Activated naive CD4-positive, alpha-beta T cell treated with anti-CD3 and anti-CD28 coated beads, Interleukin-2, amount 50 U/mL, for 72 hours (primary cell): Measurements from ENCODE around the gene CEP131. TPM values are rescaled to one million over a fixed set of nuclear protein-coding genes. Genes with fewer than 3 reads are reported as not detected.
"Not testable (repeated sequence)": the region's sequence is repeated elsewhere in the genome, so short reads cannot be mapped to it uniquely, and the experiment has no call there.

Source experiments
- ATAC-seq, 2 donors: fragments of 150-1000 bp; cut with Tn5 transposase; 2 replicates each; pipeline ENCODE4 v1.10.0; 2021; ENCODE audit warnings: mild to moderate bottlenecking in 2 of 2, moderate library complexity in 2 of 2
- DNase-seq, 2 donors: peaks; one replicate each; pipeline ENCODE4 v3.0.0; 2021 to 2022; ENCODE audit warnings: low spot score in 2 of 2
- H3K27ac Mint-ChIP-seq, 2 donors: one replicate each; pipeline ENCODE4 v1.8.0; 2022; ENCODE audit warnings: mild to moderate bottlenecking in 2 of 2, mixed read lengths in 2 of 2
- H3K36me3 Mint-ChIP-seq, 2 donors: one replicate each; pipeline ENCODE4 v1.8.0; 2022; ENCODE audit warnings: mixed read lengths in 2 of 2
- H3K9me3 Mint-ChIP-seq, 2 donors: one replicate each; pipeline ENCODE4 v1.8.0; 2022; ENCODE audit warnings: mixed read lengths in 2 of 2
- total RNA-seq, 2 donors: library from RNA; stranded (reverse); gene quantifications; one replicate each; pipeline ENCODE4 v1.2.3, GENCODE V29; 2022

CEP131 gene
- total RNA-seq, 2 donors from 2014 or later: 10.0 to 14.6 TPM

DNA sequence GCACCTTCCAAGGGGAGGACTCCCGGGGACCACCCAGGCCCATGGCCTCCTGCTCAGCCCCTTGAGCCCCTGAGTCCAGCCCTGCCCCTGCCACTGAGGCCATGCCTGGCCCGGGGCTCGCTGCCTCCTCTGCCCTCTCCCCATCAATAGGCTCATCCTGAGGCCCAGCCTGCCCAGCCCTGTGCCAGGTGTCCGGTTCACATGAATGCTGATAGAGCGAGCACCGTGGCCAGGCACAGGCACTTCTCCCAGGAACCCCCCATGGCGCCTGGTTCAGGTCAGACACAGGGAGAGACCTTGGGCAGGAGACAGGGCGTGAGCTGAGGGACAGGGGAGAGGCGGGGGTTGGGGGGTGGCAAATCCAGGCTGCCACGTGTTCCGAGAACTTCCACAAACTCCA is 60.3 kb downstream of the CEP131 start:
- DNase-seq (no peak), ATAC-seq (no peak)
- Mint-ChIP-seq H3K9me3 (no peaks in the 10 kb centered on the region), H3K36me3 (no peaks in the 10 kb centered on the region), H3K27ac (no peak overlapping the region)

DNA sequence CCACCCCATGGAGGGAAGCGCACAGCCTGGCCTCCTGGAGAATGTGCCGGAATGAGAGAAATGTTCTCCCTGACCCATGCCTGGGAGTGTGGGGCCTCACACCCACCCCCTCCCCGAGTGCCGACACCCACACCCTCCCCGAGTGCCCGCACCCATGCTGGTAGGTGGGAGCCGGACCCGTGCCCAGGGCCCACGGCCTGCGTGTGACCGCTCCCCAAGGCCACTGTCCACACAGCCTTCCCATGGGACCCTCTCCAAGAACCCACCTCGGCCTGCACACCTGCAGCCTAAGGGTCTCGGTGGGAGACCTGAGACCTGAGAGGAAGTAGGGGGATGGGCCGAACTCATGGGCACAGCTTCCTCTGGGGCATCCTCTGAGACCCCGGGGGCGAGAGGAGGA is 60.8 kb downstream of the CEP131 start:
- DNase-seq (no peak), ATAC-seq (no peak)
- H3K36me3 Mint-ChIP-seq: no peaks in the 10 kb centered on the region
- no peak overlapping the region for H3K27ac Mint-ChIP-seq
- no peaks in the 10 kb centered on the region for H3K9me3 Mint-ChIP-seq

GRCh38 chr17:81161536-81161935 is 61.2 kb downstream of the CEP131 start:
- H3K36me3 Mint-ChIP-seq: no peaks in the 10 kb centered on the region
- no peak overlapping the region for H3K27ac Mint-ChIP-seq
- DNase-seq: no peak
- no peak for ATAC-seq
- no peaks in the 10 kb centered on the region for H3K9me3 Mint-ChIP-seq

GRCh38 chr17:81160747-81161453 is 61.9 kb downstream of the CEP131 start:
- Mint-ChIP-seq H3K9me3 (no peaks in the 10 kb centered on the region), H3K36me3 (no peaks in the 10 kb centered on the region), H3K27ac (no peak overlapping the region)
- ATAC-seq: no peak
- no peak for DNase-seq

GRCh38 chr17:81160306-81160705 is 62.5 kb downstream of the CEP131 start:
- Mint-ChIP-seq H3K9me3 (no peaks in the 10 kb centered on the region), H3K36me3 (no peaks in the 10 kb centered on the region), H3K27ac (no peak overlapping the region)
- no peak for DNase-seq
- peak in 1 of 2 donors; percentile 27 for ATAC-seq

GRCh38 chr17:81159611-81160265 is 63.0 kb downstream of the CEP131 start:
- DNase-seq (no peak), ATAC-seq (peak in 1 of 2 donors; percentile 24)
- no peak overlapping the region for H3K27ac Mint-ChIP-seq
- no peaks in the 10 kb centered on the region for H3K36me3 Mint-ChIP-seq
- H3K9me3 Mint-ChIP-seq: no peaks in the 10 kb centered on the region

- no peak for ATAC-seq
- Mint-ChIP-seq H3K27ac (no peak overlapping the region), H3K36me3 (no peaks in the 10 kb centered on the region), H3K9me3 (no peaks in the 10 kb centered on the region)
- DNase-seq: no peak
These were observed 63.8 kb downstream of the CEP131 start for GRCh38 chr17:81158688-81159590.

GRCh38 chr17:81157848-81158687 is 64.7 kb downstream of the CEP131 start:
- Mint-ChIP-seq H3K27ac (no peak overlapping the region), H3K9me3 (no peaks in the 10 kb centered on the region), H3K36me3 (no peaks in the 10 kb centered on the region)
- DNase-seq: no peak
- no peak for ATAC-seq

GRCh38 chr17:81156866-81157805 is 65.6 kb downstream of the CEP131 start:
- Mint-ChIP-seq H3K9me3 (no peaks in the 10 kb centered on the region), H3K27ac (no peak overlapping the region), H3K36me3 (no peaks in the 10 kb centered on the region)
- DNase-seq: no peak
- ATAC-seq: no peak

DNA sequence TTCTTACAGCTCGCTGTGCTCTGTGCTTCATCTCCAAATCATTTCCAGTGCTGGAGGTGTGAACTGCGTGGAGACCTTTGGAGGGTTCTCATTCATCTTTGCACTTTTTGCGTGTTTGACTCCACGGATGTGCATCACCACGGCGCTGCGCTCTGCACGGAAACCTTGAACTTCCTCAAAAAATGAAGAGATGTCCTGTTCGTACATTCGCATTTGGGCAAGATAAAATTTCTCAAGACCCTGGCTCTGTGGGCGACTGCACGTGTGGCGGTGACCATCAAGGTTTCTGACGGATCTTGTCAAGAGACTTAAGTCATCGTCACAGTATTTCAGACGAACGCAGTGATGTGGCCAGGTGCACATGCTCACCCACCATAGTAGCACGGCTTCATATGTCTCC is 67.8 kb downstream of the CEP131 start:
- no peaks in the 10 kb centered on the region for H3K9me3 Mint-ChIP-seq

DNA sequence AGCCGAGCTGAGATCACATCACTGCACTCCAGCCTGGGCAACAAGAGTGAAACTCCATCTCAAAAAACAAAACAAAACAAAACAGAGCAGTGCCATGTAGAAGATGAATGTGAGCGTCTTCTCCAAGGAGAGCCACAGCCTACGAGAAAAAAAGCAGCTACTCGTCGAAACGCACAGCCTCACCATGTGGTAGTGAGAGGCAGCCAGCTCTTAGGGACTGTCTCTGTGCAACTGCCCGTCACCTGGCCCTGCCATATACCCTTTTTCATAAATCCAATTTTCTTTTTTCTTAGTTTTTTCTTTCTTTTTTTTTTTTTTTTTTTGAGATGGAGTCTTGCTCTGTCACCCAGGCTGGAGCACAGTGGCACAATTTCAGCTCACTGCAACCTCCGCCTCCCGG is 68.7 kb downstream of the CEP131 start:
- H3K36me3 Mint-ChIP-seq, H3K27ac Mint-ChIP-seq, ATAC-seq, DNase-seq, H3K9me3 Mint-ChIP-seq: not testable (repeated sequence)

More for the DNA sequence above, 67.8 kb downstream of the CEP131 start:
- ATAC-seq (no peak), DNase-seq (no peak)
- no peaks in the 10 kb centered on the region for H3K36me3 Mint-ChIP-seq
- no peak overlapping the region for H3K27ac Mint-ChIP-seq

GRCh38 chr17:81153340-81153803 is 69.4 kb downstream of the CEP131 start:
- Mint-ChIP-seq H3K36me3 (no peaks in the 10 kb centered on the region), H3K9me3 (no peaks in the 10 kb centered on the region), H3K27ac (no peak overlapping the region)
- ATAC-seq: no peak
- no peak for DNase-seq

- H3K36me3 Mint-ChIP-seq: no peaks in the 10 kb centered on the region
- DNase-seq (no peak), ATAC-seq (no peak)
- no peak overlapping the region for H3K27ac Mint-ChIP-seq
- no peaks in the 10 kb centered on the region for H3K9me3 Mint-ChIP-seq
These were observed 70.4 kb downstream of the CEP131 start for GRCh38 chr17:81152288-81152828.

DNA sequence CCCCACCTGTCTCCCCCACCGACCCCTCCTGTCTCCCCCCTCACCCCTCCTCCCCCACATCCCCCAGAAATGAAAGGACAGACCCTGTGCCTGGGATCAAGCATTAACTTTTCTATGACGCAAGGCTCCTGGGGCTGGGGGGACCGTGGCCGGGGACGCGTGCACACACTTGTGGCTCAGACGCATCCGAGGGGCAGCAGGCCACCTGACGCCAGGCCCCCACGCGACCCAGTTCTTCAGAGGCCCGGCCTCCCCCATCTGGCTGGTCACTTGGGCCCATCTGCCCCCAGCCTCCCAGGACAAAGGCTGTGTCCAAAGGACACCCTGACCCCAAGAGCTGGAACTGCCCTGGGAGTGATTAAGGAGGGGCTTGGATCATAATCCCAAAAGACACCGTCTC is 71.5 kb downstream of the CEP131 start:
- H3K9me3 Mint-ChIP-seq: no peaks in the 10 kb centered on the region
- no peak overlapping the region for H3K27ac Mint-ChIP-seq
- no peaks in the 10 kb centered on the region for H3K36me3 Mint-ChIP-seq
- ATAC-seq: no peak
- no peak for DNase-seq

- no peak overlapping the region for H3K27ac Mint-ChIP-seq
- no peak for ATAC-seq
- DNase-seq: no peak
- no peaks in the 10 kb centered on the region for H3K36me3 Mint-ChIP-seq
- H3K9me3 Mint-ChIP-seq: no peaks in the 10 kb centered on the region
These were observed 72.2 kb downstream of the CEP131 start for GRCh38 chr17:81150377-81151077.
